ENCODE results near the gene ANO5. TPM values are rescaled to one million over a fixed set of nuclear protein-coding genes. Genes with fewer than 3 reads are reported as not detected.

Gene ANO5
- total RNA-seq, 1 donor from 2014 or later: 2.5 TPM

- Histone ChIP-seq H3K27me3 (ENCODE audit: control insufficient read depth, insufficient read depth, low read length) (no peaks in the 10 kb centered on the region), H3K4me3 (ENCODE audit: low read depth, low read length) (no peak overlapping the region), H3K36me3 (ENCODE audit: control insufficient read depth, insufficient read depth, low read length) (no peaks in the 10 kb centered on the region)
- no peak for DNase-seq (ENCODE audit: low read depth)
- TF ChIP-seq CTCF (IDR thresholded peaks at IDR 0.05; ENCODE audit: insufficient read depth, low read length, poor library complexity, severe bottlenecking): no peak
Measured at GRCh38 chr11:22163394-22163797, 29.5 kb upstream of the ANO5 start.

DNA sequence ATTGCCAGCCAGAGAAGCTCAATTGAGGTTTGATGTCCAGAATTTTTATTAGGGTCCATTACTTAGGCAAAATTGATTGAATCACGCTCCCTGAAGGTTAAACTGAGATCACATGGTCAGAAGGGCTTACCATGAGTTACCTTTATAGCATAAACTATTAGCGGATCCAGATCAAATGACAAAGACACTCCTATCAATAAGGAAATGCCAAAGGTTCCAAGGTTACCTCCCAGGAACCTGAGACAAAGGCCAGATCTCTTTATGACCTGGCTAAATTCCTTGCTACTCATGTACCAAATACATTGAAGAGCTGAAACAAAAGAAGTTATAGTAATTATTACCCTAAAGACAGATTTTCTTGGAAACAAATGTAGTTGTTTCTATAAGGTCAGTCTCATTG is 27.8 kb upstream of the ANO5 start:
- no peak for TF ChIP-seq CTCF (IDR thresholded peaks at IDR 0.05; ENCODE audit: insufficient read depth, low read length, poor library complexity, severe bottlenecking)
- DNase-seq (ENCODE audit: low read depth): no peak

DNA sequence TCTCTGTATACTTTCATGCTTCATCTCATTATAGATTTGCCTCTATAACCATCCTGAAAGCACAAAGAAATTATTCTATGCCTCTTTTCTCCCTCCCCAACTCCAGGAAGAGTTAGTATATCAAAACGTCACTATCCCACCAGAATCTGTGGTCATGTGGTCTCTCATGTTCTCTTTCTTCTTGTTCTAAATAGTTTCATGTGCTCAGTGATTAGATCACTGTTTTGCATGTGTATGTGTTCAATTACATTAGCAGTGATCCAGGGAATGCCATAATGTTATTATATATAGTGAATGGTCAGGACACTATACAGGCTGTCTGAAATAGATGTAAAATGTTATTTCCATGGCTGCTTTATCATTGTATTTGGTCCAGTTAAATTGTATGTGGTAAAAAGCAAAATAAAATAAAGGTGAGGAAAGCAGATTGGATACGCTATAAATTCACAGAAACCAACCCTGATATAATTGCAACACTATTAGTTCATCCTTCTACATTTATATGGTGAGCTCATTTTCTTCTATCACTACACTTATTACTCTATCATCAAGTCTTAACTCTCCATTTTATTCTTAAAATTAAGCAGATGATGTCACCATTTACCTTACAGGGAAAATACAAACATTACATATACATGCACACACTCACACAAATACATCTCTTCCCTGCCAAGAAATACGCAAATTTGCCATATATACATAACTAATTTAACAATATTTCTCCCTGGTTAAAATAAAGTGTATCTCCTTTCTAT is 26.9 kb upstream of the ANO5 start:
- no peak for DNase-seq (ENCODE audit: low read depth)
- H3K27me3 ChIP-seq (ENCODE audit: control insufficient read depth, insufficient read depth, low read length): no peaks in the 10 kb centered on the region
- H3K36me3 ChIP-seq (ENCODE audit: control insufficient read depth, insufficient read depth, low read length): no peaks in the 10 kb centered on the region
- no peak overlapping the region for H3K4me3 ChIP-seq (ENCODE audit: low read depth, low read length)
- TF ChIP-seq CTCF (IDR thresholded peaks at IDR 0.05; ENCODE audit: insufficient read depth, low read length, poor library complexity, severe bottlenecking): no peak

More for the DNA sequence above, 27.8 kb upstream of the ANO5 start:
- Histone ChIP-seq H3K4me3 (ENCODE audit: low read depth, low read length) (no peak overlapping the region), H3K27me3 (ENCODE audit: control insufficient read depth, insufficient read depth, low read length) (no peaks in the 10 kb centered on the region), H3K36me3 (ENCODE audit: control insufficient read depth, insufficient read depth, low read length) (no peaks in the 10 kb centered on the region)

- TF ChIP-seq CTCF (IDR thresholded peaks at IDR 0.05; ENCODE audit: insufficient read depth, low read length, poor library complexity, severe bottlenecking): peak; percentile 31
- H3K27me3 ChIP-seq (ENCODE audit: control insufficient read depth, insufficient read depth, low read length): no peaks in the 10 kb centered on the region
- H3K4me3 ChIP-seq (ENCODE audit: low read depth, low read length): no peak overlapping the region
- no peaks in the 10 kb centered on the region for H3K36me3 ChIP-seq (ENCODE audit: control insufficient read depth, insufficient read depth, low read length)
- no peak for DNase-seq (ENCODE audit: low read depth)
Measured at GRCh38 chr11:22169833-22170232, 23.1 kb upstream of the ANO5 start.

DNA sequence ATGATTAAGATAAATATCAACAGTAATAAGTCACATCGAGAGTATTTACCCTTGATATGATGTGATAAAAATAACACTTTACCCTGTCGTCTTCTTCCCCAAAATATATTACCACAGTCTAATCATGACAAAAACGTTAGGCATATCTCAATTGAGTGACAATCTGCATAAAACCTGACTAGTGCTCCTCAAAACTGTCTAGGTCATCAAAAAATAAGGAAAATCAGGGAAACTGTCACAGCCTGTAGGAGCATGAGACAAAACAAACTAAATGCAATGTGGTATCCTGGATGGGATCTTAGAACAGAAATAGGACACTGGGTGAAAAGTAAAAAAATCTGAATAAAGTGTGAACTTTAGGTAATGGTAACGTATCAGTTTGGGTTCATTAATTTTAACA is 19.4 kb upstream of the ANO5 start:
- Histone ChIP-seq H3K4me3 (ENCODE audit: low read depth, low read length) (no peak overlapping the region), H3K27me3 (ENCODE audit: control insufficient read depth, insufficient read depth, low read length) (no peaks in the 10 kb centered on the region)
- TF ChIP-seq CTCF (IDR thresholded peaks at IDR 0.05; ENCODE audit: insufficient read depth, low read length, poor library complexity, severe bottlenecking): no peak

DNA sequence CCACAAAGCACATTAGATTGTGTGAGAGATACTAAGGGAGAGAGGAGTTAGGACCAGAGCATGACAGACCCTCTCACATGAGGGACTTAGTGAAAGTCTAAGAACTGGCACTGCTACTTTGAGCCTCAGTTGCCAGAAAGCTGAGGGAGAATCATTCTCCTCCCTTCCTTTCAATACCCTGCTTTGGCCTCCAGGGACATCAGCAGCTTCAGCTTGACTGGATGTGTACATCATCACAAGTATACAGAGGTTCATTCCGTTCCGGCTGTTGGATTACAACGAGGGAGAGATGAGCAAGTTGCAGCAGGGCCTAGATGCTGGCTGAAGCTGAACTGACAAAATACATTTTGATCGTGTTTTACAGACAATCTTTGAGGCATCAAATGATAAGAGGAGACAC is 15.7 kb upstream of the ANO5 start:
- DNase-seq (ENCODE audit: low read depth): no peak
- H3K4me3 ChIP-seq (ENCODE audit: low read depth, low read length): no peak overlapping the region
- no peak for TF ChIP-seq CTCF (IDR thresholded peaks at IDR 0.05; ENCODE audit: insufficient read depth, low read length, poor library complexity, severe bottlenecking)

More for the DNA sequence above, 19.4 kb upstream of the ANO5 start:
- DNase-seq (ENCODE audit: low read depth): no peak
- no peaks in the 10 kb centered on the region for H3K36me3 ChIP-seq (ENCODE audit: control insufficient read depth, insufficient read depth, low read length)

More for the DNA sequence above, 15.7 kb upstream of the ANO5 start:
- no peaks in the 10 kb centered on the region for H3K36me3 ChIP-seq (ENCODE audit: control insufficient read depth, insufficient read depth, low read length)
- no peaks in the 10 kb centered on the region for H3K27me3 ChIP-seq (ENCODE audit: control insufficient read depth, insufficient read depth, low read length)
